ENCODE data around the gene ZNF699.

DNA sequence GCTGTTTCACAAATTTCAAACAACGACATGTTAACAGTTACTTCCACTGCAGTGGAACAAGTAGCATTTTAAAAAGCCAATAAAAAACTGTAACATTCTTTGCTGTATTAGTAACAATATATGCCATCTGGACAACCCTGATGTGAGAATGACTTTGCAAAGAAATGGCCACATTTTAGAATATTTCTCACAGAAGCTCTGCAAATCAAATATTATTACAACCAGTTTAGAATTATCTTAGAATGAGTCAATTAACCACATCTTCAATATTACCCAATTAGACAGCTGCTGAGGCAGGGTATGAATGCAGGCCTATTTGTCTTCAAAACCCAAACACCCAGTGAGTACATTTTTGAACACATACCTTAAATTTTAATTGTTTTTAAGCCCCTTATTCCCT, 3.2 kb downstream of the ZNF699 start:
- TF ChIP-seq EZH2 (IDR thresholded peaks at IDR 0.05; ENCODE audit: low read length): no peak
- TF ChIP-seq, protein P1, sequence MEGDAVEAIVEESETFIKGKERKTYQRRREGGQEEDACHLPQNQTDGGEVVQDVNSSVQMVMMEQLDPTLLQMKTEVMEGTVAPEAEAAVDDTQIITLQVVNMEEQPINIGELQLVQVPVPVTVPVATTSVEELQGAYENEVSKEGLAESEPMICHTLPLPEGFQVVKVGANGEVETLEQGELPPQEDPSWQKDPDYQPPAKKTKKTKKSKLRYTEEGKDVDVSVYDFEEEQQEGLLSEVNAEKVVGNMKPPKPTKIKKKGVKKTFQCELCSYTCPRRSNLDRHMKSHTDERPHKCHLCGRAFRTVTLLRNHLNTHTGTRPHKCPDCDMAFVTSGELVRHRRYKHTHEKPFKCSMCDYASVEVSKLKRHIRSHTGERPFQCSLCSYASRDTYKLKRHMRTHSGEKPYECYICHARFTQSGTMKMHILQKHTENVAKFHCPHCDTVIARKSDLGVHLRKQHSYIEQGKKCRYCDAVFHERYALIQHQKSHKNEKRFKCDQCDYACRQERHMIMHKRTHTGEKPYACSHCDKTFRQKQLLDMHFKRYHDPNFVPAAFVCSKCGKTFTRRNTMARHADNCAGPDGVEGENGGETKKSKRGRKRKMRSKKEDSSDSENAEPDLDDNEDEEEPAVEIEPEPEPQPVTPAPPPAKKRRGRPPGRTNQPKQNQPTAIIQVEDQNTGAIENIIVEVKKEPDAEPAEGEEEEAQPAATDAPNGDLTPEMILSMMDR (optimal IDR thresholded peaks at IDR 0.05 in 1 of 3, IDR thresholded peaks at IDR 0.05 in 1 of 3, conservative IDR thresholded peaks at IDR 0.05 in 1 of 3; ENCODE audit: extremely low read depth in 1 of 3, insufficient read depth in 2 of 3, low read length in 3 of 3): no peak
